C4-2B (cell line): ENCODE results near the gene IL20RB.

Source experiments
- CTCF ChIP-seq: fragments of 450-650 bp; conservative IDR thresholded peaks from 2 replicates; pipeline ENCODE4 v1.5.1; 2017; ENCODE audit warnings: mild to moderate bottlenecking
- ZFX ChIP-seq: fragments of 450-650 bp; IDR thresholded peaks from 2 replicates; pipeline ENCODE4 v1.6.1; 2017

- no peak for TF ChIP-seq CTCF
- TF ChIP-seq ZFX = no peak
Observed at GRCh38 chr3:136937851-136938250, 19.9 kb upstream of the IL20RB start.
